Stimulated activated naive B cell treated with anti-CD40 and anti-IgM and Interleukin-4, amounts not matched to agents 10 μg/mL and 1 μg/mL and 100 μg/mL, for 72 hours (primary cell): ENCODE results near the gene C13orf46.

Experiments used
- ATAC-seq, 2 donors: fragments of 150-1000 bp; cut with Tn5 transposase; replicated peaks; 2 replicates each; pipeline ENCODE4 v1.10.0; 2021; ENCODE audit warnings: moderate library complexity in 1 of 2
- DNase-seq: peaks from one replicate; pipeline ENCODE4 v3.0.0; 2021
- H3K27ac Mint-ChIP-seq: one replicate; pipeline ENCODE4 v1.8.0; 2022; ENCODE audit warnings: mild to moderate bottlenecking, mixed read lengths
- H3K27me3 Mint-ChIP-seq, 2 donors: one replicate each; pipeline ENCODE4 v1.8.0; 2022; ENCODE audit warnings: mixed read lengths in 2 of 2
- H3K36me3 Mint-ChIP-seq, 2 donors: one replicate each; pipeline ENCODE4 v1.8.0; 2022; ENCODE audit warnings: mixed read lengths in 2 of 2, mild to moderate bottlenecking in 1 of 2
- H3K4me1 Mint-ChIP-seq, 2 donors: one replicate each; pipeline ENCODE4 v1.8.0; 2022; ENCODE audit warnings: mixed read lengths in 2 of 2, mild to moderate bottlenecking in 1 of 2
- H3K4me3 Mint-ChIP-seq, 2 donors: one replicate each; pipeline ENCODE4 v1.8.0; 2022; ENCODE audit warnings: mild to moderate bottlenecking in 2 of 2, mixed read lengths in 2 of 2, moderate library complexity in 1 of 2
- H3K9me3 Mint-ChIP-seq, 2 donors: one replicate each; pipeline ENCODE4 v1.8.0; 2022; ENCODE audit warnings: mixed read lengths in 2 of 2, mild to moderate bottlenecking in 1 of 2

The C13orf46 gene

DNA sequence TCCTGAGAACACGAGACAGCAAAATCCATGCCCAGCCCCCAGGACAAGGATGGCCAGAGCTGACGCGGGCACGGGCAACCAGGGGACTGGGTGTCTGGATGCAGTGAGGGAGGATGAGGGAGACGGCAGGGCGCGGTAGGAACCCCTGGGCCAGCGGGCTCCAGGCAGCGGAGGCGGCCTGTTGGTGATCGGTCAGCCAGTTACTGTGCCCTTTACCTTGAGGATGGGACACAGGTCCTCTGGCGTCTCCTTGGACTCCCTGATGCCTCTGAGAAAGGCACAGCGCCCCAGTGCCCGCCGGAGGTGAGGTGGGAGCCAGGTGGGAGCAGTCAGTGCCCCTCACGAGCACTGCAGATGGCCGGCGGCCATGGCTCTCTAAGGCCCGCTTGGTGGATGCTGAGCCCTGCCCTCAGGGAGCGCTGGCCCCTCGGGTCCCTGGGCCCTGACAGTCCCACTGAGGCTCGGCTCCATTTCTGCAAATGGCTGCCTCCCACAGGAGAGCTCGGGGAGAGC is 31.2 kb downstream of the C13orf46 start:
- Mint-ChIP-seq H3K27me3 (peaks cover 9 to 29% of the 10 kb centered on the region in 2 donors), H3K36me3 (no peaks in the 10 kb centered on the region), H3K4me1 (peaks cover 2 to 9% of the 10 kb centered on the region in 2 donors), H3K4me3 (no peak overlapping the region), H3K9me3 (no peaks in the 10 kb centered on the region), H3K27ac (no peak overlapping the region)
- DNase-seq: no peak
- no peak for ATAC-seq

GRCh38 chr13:113941571-113942191 is 32.2 kb downstream of the C13orf46 start:
- Mint-ChIP-seq H3K27me3 (peaks cover 14 to 35% of the 10 kb centered on the region in 2 donors), H3K36me3 (no peaks in the 10 kb centered on the region), H3K4me3 (no peak overlapping the region), H3K9me3 (no peaks in the 10 kb centered on the region), H3K27ac (no peak overlapping the region), H3K4me1 (no peaks in the 10 kb centered on the region)
- DNase-seq: no peak
- ATAC-seq: no peak

DNA sequence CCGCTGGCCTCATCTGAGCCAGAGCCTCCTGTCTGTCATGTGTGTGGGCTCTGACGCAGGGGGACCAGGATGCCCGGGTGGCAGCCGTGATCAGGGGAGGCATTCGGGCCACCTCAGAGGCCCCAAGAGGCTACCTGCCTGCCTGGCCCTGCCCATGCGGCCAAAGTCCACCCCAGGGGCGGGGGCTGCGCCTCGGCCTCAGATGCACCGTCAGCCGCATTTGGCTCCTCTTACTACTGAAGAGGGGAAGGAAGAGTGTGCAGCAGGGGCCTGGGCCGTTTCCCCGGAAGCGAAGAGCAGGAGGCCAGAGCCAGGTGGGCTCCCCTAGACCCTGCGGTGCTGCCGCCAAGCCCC is 34.0 kb downstream of the C13orf46 start:
- H3K4me1 Mint-ChIP-seq: no peaks in the 10 kb centered on the region
- ATAC-seq (no peak), DNase-seq (no peak)
- no peaks in the 10 kb centered on the region for H3K9me3 Mint-ChIP-seq
- no peak overlapping the region for H3K27ac Mint-ChIP-seq
- H3K27me3 Mint-ChIP-seq: peaks cover 20 to 40% of the 10 kb centered on the region in 2 donors
- no peak overlapping the region for H3K4me3 Mint-ChIP-seq
- H3K36me3 Mint-ChIP-seq: no peaks in the 10 kb centered on the region

- Mint-ChIP-seq H3K4me3 (no peak overlapping the region), H3K9me3 (no peaks in the 10 kb centered on the region), H3K4me1 (no peaks in the 10 kb centered on the region), H3K27ac (no peak overlapping the region), H3K36me3 (no peaks in the 10 kb centered on the region), H3K27me3 (peaks cover 20 to 40% of the 10 kb centered on the region in 2 donors)
- DNase-seq: no peak
- ATAC-seq: no peak
These were observed 34.5 kb downstream of the C13orf46 start for GRCh38 chr13:113939129-113939943.

- no peaks in the 10 kb centered on the region for H3K9me3 Mint-ChIP-seq
- DNase-seq (no peak), ATAC-seq (no peak)
- no peak overlapping the region for H3K27ac Mint-ChIP-seq
- peaks cover 25 to 40% of the 10 kb centered on the region in 2 donors for H3K27me3 Mint-ChIP-seq
- H3K4me3 Mint-ChIP-seq: no peak overlapping the region
- H3K4me1 Mint-ChIP-seq: no peaks in the 10 kb centered on the region
- H3K36me3 Mint-ChIP-seq: no peaks in the 10 kb centered on the region
These were observed 35.2 kb downstream of the C13orf46 start for GRCh38 chr13:113938716-113939115.

- H3K27ac Mint-ChIP-seq: no peak overlapping the region
- ATAC-seq (no peak), DNase-seq (no peak)
- peaks cover 25 to 40% of the 10 kb centered on the region in 2 donors for H3K27me3 Mint-ChIP-seq
- H3K9me3 Mint-ChIP-seq: no peaks in the 10 kb centered on the region
- H3K4me3 Mint-ChIP-seq: no peak overlapping the region
- H3K36me3 Mint-ChIP-seq: no peaks in the 10 kb centered on the region
- H3K4me1 Mint-ChIP-seq: no peaks in the 10 kb centered on the region
These were observed 35.6 kb downstream of the C13orf46 start for GRCh38 chr13:113938246-113938645.

- Mint-ChIP-seq H3K27ac (no peak overlapping the region), H3K4me1 (no peaks in the 10 kb centered on the region), H3K9me3 (no peaks in the 10 kb centered on the region), H3K27me3 (peaks cover 25 to 40% of the 10 kb centered on the region in 2 donors), H3K36me3 (no peaks in the 10 kb centered on the region), H3K4me3 (no peak overlapping the region)
- no peak for DNase-seq
- ATAC-seq: no peak
These were observed 36.2 kb downstream of the C13orf46 start for GRCh38 chr13:113937527-113938180.

DNA sequence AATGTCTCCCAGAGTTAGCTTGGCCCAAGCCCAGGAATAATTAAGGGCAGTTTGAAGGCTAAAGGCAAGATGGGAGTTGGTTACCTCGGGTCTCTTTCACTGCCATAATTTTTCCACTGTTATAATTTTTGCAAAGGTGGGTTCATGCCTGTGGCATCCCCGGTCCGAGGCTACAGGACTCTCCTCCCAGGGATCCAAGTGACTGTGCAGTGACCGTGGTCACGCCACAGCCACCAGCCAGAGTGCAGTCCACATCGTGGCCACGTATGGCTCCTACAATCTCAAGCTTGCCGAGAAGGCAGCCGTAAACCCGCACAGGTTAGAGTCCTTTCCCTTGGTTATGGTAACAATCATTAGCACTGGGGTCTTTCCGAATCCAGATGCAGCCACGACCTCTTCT is 36.8 kb downstream of the C13orf46 start:
- no peak overlapping the region for H3K27ac Mint-ChIP-seq
- H3K9me3 Mint-ChIP-seq: no peaks in the 10 kb centered on the region
- no peak for DNase-seq
- H3K36me3 Mint-ChIP-seq: no peaks in the 10 kb centered on the region
- H3K4me3 Mint-ChIP-seq: no peak overlapping the region
- ATAC-seq: no peak
- peaks cover 28 to 37% of the 10 kb centered on the region in 2 donors for H3K27me3 Mint-ChIP-seq
- no peaks in the 10 kb centered on the region for H3K4me1 Mint-ChIP-seq

DNA sequence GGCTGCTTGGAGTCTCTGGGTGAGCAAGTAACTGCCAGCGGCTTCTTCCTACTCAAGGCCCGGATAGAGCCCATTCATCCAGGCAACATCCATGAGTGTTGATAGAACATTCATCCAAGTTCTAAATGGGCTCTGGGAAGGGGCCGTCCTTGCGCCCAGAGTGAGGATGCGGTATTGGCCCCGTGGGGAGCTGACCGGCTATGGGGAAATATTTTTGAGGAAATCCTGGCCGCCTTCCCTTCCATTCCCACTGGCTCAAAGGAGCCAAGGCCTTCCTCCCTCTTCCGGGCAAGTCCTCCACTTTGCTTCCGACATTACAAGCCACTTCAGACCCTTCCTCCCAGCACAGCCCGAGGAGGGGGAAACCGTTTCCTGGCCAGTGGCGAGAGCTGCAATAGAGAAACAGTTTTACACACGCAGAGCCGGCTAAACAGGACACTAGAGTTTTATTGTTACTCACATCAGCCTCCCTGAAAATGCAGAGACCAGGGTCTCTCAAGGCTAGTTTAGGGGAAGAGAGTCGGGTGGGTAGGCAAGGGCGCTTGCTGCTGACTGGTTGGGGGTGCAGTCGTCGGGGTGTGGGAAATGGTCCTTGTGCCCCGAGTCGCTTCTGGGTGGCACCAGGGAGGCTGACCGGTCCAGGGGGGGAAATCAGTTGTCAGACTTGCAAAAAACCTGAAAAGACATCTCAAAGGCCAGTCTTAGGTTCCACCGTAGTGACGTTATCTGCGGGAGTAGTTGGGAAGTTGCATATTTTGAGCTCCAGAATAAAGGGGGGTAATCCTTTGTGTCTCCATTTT is 37.5 kb downstream of the C13orf46 start:
- Mint-ChIP-seq H3K27ac (no peak overlapping the region), H3K4me3 (no peak overlapping the region), H3K27me3 (peaks cover 31 to 35% of the 10 kb centered on the region in 2 donors), H3K4me1 (no peaks in the 10 kb centered on the region), H3K36me3 (no peaks in the 10 kb centered on the region), H3K9me3 (no peaks in the 10 kb centered on the region)
- no peak for DNase-seq
- no peak for ATAC-seq

DNA sequence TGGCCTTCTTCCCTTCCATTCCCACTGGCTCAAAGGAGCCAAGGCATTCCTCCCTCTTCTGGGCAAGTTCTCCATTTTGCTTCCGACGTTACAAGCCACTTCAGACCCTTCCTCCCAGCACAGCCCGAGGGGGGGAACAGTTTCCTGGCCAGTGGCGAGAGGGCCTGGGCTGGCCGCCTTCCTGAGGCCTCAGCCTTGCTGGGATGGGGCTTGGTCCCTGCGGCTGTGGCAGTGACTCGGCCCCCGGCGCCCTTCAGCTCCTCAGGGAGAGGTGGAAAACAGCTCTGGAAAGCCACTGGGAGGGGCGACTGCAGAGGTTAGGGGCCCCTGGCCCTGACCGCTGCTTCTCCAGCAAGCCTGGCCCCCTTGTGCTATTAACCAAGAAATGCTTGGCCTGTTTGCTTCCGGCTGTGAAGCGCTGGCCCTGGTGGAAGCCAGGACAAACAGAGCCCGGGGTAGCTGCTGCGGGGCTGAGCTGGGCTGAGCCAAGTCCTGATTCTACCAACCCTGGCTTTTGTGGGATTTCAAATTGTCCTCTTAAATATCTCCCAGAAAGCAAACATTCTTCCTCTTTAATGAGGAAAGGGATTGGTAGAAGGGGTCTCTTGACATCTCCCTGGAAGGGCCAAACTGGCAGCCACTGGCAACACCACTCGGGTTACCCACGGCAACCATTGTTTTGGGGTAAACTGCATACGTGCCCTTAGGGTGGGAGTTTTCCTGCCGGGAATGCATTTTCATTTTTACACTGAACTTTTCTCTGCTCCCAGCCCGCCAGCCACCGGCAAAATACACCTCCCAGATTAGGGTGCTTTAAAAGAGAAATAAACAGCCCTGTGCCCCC is 38.7 kb downstream of the C13orf46 start:
- DNase-seq (no peak), ATAC-seq (no peak)
- peaks cover 37 to 42% of the 10 kb centered on the region in 2 donors for H3K27me3 Mint-ChIP-seq
- no peak overlapping the region for H3K27ac Mint-ChIP-seq
- H3K4me1 Mint-ChIP-seq: no peaks in the 10 kb centered on the region
- no peaks in the 10 kb centered on the region for H3K9me3 Mint-ChIP-seq
- H3K4me3 Mint-ChIP-seq: no peak overlapping the region
- H3K36me3 Mint-ChIP-seq: no peaks in the 10 kb centered on the region

DNA sequence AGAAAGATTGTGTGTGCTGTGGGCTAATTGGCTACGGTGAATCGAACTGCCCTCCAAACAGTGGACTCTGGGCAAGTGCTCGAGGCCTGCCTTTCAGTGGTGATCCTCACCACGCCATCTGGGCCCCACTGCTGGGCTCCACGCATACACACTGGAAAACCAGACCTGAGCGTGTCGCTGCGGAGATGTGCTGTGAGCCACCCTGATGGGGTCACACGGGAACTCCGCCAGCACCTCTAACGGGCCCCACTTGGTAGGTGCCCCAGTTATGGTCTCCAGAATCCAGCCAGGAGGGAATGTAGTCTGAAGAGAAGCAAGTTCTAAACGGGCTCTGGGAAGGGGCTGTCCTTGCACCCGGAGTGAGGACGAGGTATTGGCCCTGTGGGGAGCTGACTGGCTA is 39.3 kb downstream of the C13orf46 start:
- Mint-ChIP-seq H3K4me3 (no peak overlapping the region), H3K27me3 (peaks cover 37 to 44% of the 10 kb centered on the region in 2 donors), H3K4me1 (no peaks in the 10 kb centered on the region), H3K27ac (no peak overlapping the region), H3K36me3 (no peaks in the 10 kb centered on the region), H3K9me3 (no peaks in the 10 kb centered on the region)
- no peak for DNase-seq
- no peak for ATAC-seq

DNA sequence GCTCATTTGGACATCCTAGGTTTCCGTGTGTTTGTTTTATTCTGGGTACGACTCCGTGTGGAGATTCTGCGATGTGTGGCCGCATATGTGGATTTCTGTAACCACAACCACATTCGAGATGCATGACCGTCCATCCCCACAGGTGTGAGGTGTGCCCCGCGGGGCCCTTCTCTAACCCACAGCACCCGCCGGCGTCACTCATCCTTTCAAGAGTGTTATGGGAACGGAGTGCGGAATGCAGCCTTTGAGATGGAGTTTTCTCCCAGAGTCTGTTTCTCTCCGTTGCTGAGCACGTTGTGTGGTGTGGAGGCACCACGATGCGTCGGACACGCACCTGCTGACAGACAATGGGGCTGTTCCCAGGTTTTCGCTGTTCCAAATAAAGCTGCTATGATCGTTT is 40.0 kb downstream of the C13orf46 start:
- peaks cover 36 to 42% of the 10 kb centered on the region in 2 donors for H3K27me3 Mint-ChIP-seq
- no peaks in the 10 kb centered on the region for H3K4me1 Mint-ChIP-seq
- H3K4me3 Mint-ChIP-seq: no peak overlapping the region
- no peaks in the 10 kb centered on the region for H3K9me3 Mint-ChIP-seq
- no peaks in the 10 kb centered on the region for H3K36me3 Mint-ChIP-seq
- H3K27ac Mint-ChIP-seq: no peak overlapping the region
- ATAC-seq: no peak
- no peak for DNase-seq

GRCh38 chr13:113931841-113932459 is 41.9 kb downstream of the C13orf46 start:
- Mint-ChIP-seq H3K27ac (no peak overlapping the region), H3K4me3 (no peak overlapping the region)
- DNase-seq: no peak

More at GRCh38 chr13:113931841-113932459, 41.9 kb downstream of the C13orf46 start:
- Mint-ChIP-seq H3K9me3 (no peaks in the 10 kb centered on the region), H3K36me3 (no peaks in the 10 kb centered on the region), H3K4me1 (no peaks in the 10 kb centered on the region), H3K27me3 (peaks cover 23 to 38% of the 10 kb centered on the region in 2 donors)
- no peak for ATAC-seq
